GM21390 (cell line): ENCODE measurements around the gene IFIT1.

Experiments used
- ATAC-seq: cut with Tn5 transposase; IDR thresholded peaks from one replicate; pipeline ENCODE4 v1.9.1; 2021; ENCODE audit not compliant: unreplicated experiment

IFIT1 gene

GRCh38 chr10:89391907-89392756, at the start of gene IFIT1:
TSS of gene IFIT1 (plus strand) at chr10:89392623. CDS start at chr10:89392713, 90 bp downstream.
- peak; percentile 79 for ATAC-seq

- no peak for ATAC-seq
These were observed 49.2 kb upstream of the IFIT1 start for GRCh38 chr10:89343089-89343767.

GRCh38 chr10:89344156-89344555, 48.3 kb upstream of the IFIT1 start:
- no peak for ATAC-seq

- ATAC-seq: no peak
These were observed 46.9 kb upstream of the IFIT1 start for GRCh38 chr10:89345367-89346000.

GRCh38 chr10:89346405-89347254, 45.8 kb upstream of the IFIT1 start:
- no peak for ATAC-seq

GRCh38 chr10:89347701-89348457, 44.5 kb upstream of the IFIT1 start:
- no peak for ATAC-seq

GRCh38 chr10:89348481-89348880, 43.9 kb upstream of the IFIT1 start:
- ATAC-seq: no peak

- no peak for ATAC-seq
These were observed 43.4 kb upstream of the IFIT1 start for GRCh38 chr10:89348975-89349374.

GRCh38 chr10:89350631-89351315, 41.6 kb upstream of the IFIT1 start:
- peak; percentile 41 for ATAC-seq

GRCh38 chr10:89351412-89351779, 41.0 kb upstream of the IFIT1 start:
- ATAC-seq: peak; percentile 82

- ATAC-seq: no peak
These were observed 40.4 kb upstream of the IFIT1 start for GRCh38 chr10:89351780-89352597.

- ATAC-seq: no peak
These were observed 39.6 kb upstream of the IFIT1 start for GRCh38 chr10:89352802-89353201.

GRCh38 chr10:89355394-89355931, 37.0 kb upstream of the IFIT1 start:
- ATAC-seq: no peak

GRCh38 chr10:89357096-89357495, 35.3 kb upstream of the IFIT1 start:
- no peak for ATAC-seq

- ATAC-seq: no peak
These were observed 34.4 kb upstream of the IFIT1 start for GRCh38 chr10:89357975-89358374.

GRCh38 chr10:89360157-89360556, 32.3 kb upstream of the IFIT1 start:
- no peak for ATAC-seq

- ATAC-seq: no peak
These were observed 29.5 kb upstream of the IFIT1 start for GRCh38 chr10:89362929-89363328.

GRCh38 chr10:89363729-89364442, 28.5 kb upstream of the IFIT1 start:
- peak; percentile 46 for ATAC-seq
